T follicular helper cell (primary cell): Measurements from ENCODE around the gene TXNIP.

Experiments
- DNase-seq: peaks from one replicate; pipeline ENCODE4 v3.0.0-alpha.2; 2020; ENCODE audit warnings: low read depth

TXNIP gene

GRCh38 chr1:145963265-145964019 is 32.9 kb downstream of the TXNIP start:
- no peak for DNase-seq

DNA sequence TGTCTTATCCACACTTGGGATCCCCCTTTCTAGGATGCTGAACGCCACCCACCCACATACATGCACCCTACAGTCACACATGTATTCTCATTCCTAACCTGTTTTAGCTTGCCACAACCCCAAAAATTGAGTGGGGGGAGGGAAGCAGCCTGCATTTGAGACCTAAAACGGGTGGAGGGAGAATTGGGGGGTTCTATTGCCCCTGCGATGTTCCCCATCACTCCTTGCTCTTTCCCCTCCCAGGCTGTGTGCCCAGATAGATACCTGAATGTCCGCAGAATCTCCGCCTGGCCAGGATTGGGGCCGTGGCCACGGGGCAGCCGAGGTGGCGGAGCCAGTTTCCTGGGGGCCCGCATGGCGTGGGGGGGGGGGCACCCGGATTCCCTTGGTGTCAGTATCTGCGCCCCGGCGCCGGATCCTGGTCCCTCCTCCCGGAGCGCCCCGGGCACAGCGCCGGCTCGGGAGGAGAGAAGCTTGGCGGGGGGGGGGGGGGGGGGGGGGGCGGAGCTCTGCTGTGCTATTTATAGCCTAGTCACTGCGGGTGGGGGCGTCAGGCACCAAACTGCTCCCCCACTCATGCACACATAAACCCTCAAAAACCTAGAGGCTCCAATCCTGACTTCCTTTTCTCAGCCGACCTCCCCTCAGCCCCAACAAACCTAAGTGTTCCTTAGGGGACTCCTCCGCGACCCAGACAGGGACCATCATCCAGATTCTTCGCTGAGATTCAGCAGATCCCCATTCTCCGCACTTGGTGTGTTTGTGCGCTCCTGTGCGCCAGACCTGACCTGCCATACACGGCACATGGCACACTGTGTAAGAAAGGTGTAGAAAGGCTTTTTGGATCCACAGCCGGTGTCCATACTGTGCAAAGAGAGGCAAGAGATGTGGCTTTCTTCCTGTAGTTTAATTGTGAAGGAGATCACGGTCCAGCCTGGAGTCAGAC is 33.9 kb downstream of the TXNIP start:
- DNase-seq: peak; percentile 20

DNA sequence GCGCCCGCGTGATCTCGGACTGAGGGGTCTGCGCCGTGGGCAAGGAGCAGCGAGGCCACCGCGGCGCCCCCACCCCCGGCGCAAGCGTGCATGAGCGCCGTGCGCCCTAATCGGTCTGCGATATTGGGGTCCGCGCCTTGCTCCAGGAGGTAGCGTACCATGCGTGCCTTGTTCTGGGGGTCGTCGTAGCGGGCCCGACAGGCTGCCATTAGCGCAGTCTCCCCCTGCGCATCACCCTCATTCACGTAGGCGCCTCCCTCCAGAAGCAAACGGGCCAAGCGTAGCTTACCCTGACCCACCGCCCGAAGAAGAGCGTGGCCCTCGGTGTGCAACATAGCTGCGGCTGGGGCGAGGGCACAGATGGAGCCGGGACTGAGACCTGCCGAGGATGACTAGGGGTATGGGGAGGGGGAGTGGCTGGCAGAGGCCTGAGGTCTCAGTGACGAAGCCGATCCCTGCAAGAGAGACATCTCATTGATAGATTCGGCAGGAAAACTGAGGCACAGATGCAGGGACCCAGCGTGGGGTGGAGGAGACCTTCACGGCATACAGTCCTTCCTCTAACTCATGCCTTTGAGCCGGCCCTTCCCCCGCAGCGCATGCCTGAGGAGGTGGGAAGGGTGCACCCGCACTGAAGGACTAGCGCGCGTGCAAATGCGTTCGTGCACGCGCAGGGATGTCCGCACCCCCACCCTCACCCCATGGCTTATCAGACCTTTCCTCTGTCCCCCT is 34.8 kb downstream of the TXNIP start:
- DNase-seq: peak; percentile 21

DNA sequence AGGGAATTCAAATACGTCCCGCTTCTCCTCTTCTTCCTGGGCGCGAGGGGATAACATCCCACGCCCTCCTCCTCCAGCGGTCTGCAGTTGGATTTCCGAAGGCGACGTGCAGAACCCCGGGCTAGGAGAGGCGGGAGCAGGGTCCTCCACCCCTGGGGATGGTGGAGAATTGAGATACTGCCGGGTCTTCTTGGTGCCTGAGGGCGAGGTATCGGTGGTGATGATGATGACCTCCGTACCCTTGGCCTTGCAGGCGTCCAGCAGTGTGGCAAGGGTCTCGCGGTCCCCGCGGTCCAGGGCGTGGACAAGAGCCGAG is 35.3 kb downstream of the TXNIP start:
- DNase-seq: no peak

GRCh38 chr1:145960468-145961108 is 35.8 kb downstream of the TXNIP start:
- peak; percentile 43 for DNase-seq

GRCh38 chr1:145959957-145960467 is 36.4 kb downstream of the TXNIP start:
- DNase-seq: no peak

GRCh38 chr1:145959333-145959732 is 37.0 kb downstream of the TXNIP start:
- no peak for DNase-seq

GRCh38 chr1:145958734-145959133 is 37.6 kb downstream of the TXNIP start:
- no peak for DNase-seq

GRCh38 chr1:145957443-145958319 is 38.7 kb downstream of the TXNIP start, which contains the start of gene LIX1L:
Gene LIX1L, minus strand, starts transcription at chr1:145958017. Its CDS starts 90 bp downstream, at chr1:145957927.
- DNase-seq: peak; percentile 93

DNA sequence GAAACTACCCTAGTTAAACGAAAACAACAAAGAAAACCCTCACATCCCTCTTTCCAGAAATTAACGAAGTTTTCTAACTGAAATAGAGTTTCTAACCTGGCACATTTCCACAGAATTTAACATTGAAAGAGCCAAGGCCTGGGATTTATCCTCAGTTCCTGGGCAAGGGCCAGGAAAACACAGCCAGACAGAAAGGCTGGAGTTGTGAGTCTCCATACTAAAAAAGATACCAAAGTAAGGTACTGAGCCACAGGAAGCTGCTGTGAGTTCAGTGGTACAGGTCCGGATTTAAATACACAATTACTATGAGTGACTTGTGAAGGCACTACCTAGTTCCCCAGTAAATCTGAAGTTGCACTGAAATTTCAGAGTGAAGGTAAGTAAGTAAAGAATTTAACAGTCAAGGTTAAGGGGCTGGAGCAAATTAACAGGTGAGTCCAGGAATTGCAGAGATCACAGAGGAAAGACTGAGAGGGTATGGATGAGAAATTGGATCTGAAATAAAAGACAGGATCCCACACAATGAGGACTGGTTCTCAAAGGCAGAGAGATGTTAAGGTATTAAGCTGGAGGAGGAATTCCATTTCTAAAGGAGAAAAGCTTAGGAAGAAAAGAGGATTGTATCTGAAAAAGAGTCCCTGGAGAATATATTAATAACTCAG is 39.5 kb downstream of the TXNIP start:
- DNase-seq: no peak

GRCh38 chr1:145956361-145956760 is 40.0 kb downstream of the TXNIP start:
- DNase-seq: no peak

GRCh38 chr1:145955436-145955835 is 40.9 kb downstream of the TXNIP start:
- no peak for DNase-seq

DNA sequence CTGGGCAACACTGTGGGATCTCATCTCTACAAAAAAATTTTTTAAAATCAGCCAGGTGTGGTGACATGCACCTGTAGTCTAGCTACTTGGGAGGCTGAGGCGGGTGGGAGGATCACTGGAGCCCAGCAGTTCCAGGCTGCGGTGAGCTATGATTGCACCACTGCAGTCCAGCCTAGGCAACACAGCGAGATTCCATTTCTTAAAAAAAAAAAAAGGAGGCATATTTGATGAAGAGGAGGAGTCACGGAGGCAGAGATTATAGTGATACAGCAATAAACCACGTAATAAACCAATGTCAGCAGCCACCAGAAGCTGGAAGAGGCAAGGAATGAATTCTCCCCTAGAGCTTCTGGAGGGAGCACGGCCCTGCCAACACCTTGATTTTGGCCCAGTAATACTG is 42.5 kb downstream of the TXNIP start:
- DNase-seq: no peak

GRCh38 chr1:145952903-145953302 is 43.5 kb downstream of the TXNIP start:
- no peak for DNase-seq

- no peak for DNase-seq
Observed at GRCh38 chr1:145951526-145951925, 44.9 kb downstream of the TXNIP start.

DNA sequence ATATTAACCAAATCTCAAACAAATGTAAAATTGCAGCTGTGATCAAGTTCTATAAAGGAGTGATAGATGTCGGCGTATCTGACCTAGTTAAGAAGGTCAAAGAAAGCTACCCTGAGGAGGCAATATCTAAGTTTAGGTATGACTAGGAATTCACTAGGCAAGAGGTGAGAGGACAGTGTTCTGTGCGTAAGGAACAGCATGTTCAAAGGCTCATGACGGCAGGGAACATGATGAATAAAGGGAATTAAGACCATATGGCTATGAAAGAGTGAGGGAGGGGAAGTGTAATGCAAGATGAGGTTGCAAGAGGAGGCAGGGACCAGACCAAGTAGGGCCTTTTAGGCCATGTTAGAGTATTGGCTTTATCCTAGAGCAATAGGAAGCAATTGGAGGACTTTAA is 47.2 kb downstream of the TXNIP start:
- DNase-seq: no peak

DNA sequence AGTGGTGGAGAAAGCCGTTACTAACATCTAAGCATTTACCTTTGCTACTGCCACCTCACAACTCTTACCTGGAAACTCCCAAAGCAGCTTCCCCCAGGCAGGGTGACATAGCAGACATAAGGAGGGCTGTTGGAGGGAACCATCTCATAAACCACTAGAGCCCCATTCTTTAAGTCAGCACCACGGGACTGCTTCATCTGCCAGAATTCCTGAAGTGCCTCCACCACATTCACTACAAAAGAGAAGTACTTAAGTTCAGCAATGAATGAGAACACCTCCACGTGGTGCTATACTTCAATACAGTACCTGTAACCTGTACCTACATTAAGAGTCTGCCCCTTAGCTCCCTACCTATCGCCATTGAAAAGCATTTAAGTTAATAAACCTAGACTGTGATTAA is 48.8 kb downstream of the TXNIP start:
- DNase-seq: no peak

GRCh38 chr1:145946477-145946986 is 49.8 kb downstream of the TXNIP start:
- no peak for DNase-seq

GRCh38 chr1:145944532-145944931 is 51.8 kb downstream of the TXNIP start:
- DNase-seq: no peak

GRCh38 chr1:145942871-145943270 is 53.5 kb downstream of the TXNIP start:
- DNase-seq: no peak
